Upper lobe of left lung (tissue), 6 donors: ENCODE data around the gene MED6. TPM values are rescaled to one million over a fixed set of nuclear protein-coding genes. Genes with fewer than 3 reads are reported as not detected.

ENCODE experiments used
- ATAC-seq, 2 donors: fragments of 200-7000 bp; cut with Tn5 transposase; one replicate each; pipeline ENCODE4 v1.9.1; 2022; ENCODE audit warnings: mild to moderate bottlenecking in 2 of 2, moderate library complexity in 2 of 2; ENCODE audit not compliant: low FRiP score in 2 of 2
- DNase-seq, 2 donors: peaks; one replicate each; pipeline ENCODE4 v3.0.0-alpha.2; 2019 to 2020
- H3K27ac ChIP-seq, 4 donors: fragments of 200-600 bp; sonication (generic); one replicate each; pipeline ENCODE4 v1.5.1; 2016 to 2019
- H3K27me3 ChIP-seq, 4 donors: fragments of 200-600 bp; sonication (generic); one replicate each; pipeline ENCODE4 v1.5.1; 2017 to 2019
- H3K36me3 ChIP-seq, 4 donors: fragments of 200-600 bp; sonication (generic); one replicate each; pipeline ENCODE4 v1.5.1; 2016 to 2019
- H3K4me1 ChIP-seq, 4 donors: fragments of 200-600 bp; sonication (generic); one replicate each; pipeline ENCODE4 v1.5.1; 2018 to 2019
- H3K4me3 ChIP-seq, 4 donors: fragments of 200-600 bp; sonication (generic); one replicate each; pipeline ENCODE4 v1.5.1; 2017 to 2019; ENCODE audit warnings: mild to moderate bottlenecking in 2 of 4, moderate library complexity in 1 of 4
- H3K9me3 ChIP-seq, 4 donors: fragments of 200-600 bp; sonication (generic); one replicate each; pipeline ENCODE4 v1.5.1; 2018 to 2019
- CTCF ChIP-seq, 6 experiments: fragments of 450-650 bp in 4 of 6; fragments of 200-600 bp in 2 of 6; sonication (generic) in 2 of 6; IDR thresholded peaks; one replicate each; pipeline ENCODE4 v1.5.1; 2016 to 2019; ENCODE audit warnings: antibody characterized with exemption in 6 of 6
- EP300 ChIP-seq, 4 donors: sonication (generic); formaldehyde crosslinking; IDR thresholded peaks; one replicate each; pipeline ENCODE4 v1.5.1; 2017; ENCODE audit warnings: antibody characterized with exemption in 4 of 4, control low read depth in 2 of 4
- POLR2A ChIP-seq, 4 donors: fragments of 450-650 bp; IDR thresholded peaks; one replicate each; pipeline ENCODE4 v1.5.1; 2016 to 2017; ENCODE audit warnings: antibody characterized with exemption in 4 of 4, mild to moderate bottlenecking in 2 of 4
- POLR2AphosphoS5 ChIP-seq, 2 donors: sonication (generic); formaldehyde crosslinking; IDR thresholded peaks; one replicate each; pipeline ENCODE4 v1.5.1; 2017; ENCODE audit warnings: antibody characterized with exemption in 2 of 2
- WGBS, 2 donors: methylation state at CpG; one replicate each; pipeline ENCODE4 v1.1.5; 2017 to 2018; 5-methylcytosine and 5-hydroxymethylcytosine counted together
- total RNA-seq, 6 donors: library from RNA; depleted of rRNA in 4 of 6; stranded (reverse); fragments of >200 nt in 4 of 6; gene quantifications; one replicate each; pipeline versions ENCODE4 v1.1.0 to v1.2.1, GENCODE V29; 2016 to 2021
- donor health status: DM: no; HTN: no; CAD: no; lungs with moderate emphysema.
- donor health status: DM: no; HTN: yes; CAD: no; lungs with severe emphysema.

The MED6 gene
- total RNA-seq, 6 donors from 2014 or later = 17.9 to 56.5 (median 23.4) TPM

DNA sequence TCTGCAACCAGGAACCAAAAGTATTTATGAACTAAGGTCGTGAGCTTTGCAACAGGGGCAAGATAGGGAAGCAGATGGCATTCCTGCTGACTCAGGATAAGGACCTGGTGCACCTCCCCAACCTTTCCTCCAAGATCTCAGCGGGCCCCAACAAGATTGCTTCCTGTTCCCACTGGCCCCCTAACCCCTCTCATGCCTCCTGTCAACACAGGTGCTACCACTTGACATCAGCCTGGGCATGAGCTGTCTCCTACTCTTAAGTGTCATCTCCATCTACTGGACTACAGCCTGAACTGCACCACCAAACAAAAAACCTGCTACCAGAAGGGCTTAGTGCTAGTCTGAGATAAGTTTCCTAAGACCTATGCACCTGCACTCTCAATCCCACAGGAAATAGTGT is 32.7 kb downstream of the MED6 start:
- Histone ChIP-seq H3K27ac (no peak overlapping the region), H3K4me1 (no peaks in the 10 kb centered on the region), H3K4me3 (no peak overlapping the region), H3K9me3 (no peaks in the 10 kb centered on the region), H3K36me3 (peaks cover 0 to 42% (median 11%) of the 10 kb centered on the region in 4 donors), H3K27me3 (no peaks in the 10 kb centered on the region)
- DNase-seq (no peak), ATAC-seq (peak in 1 of 2 donors; percentile 14)
- 37 to 52% methylated on average over 2 of the region's 2 CpGs for WGBS, 2 donors
- TF ChIP-seq CTCF (IDR thresholded peaks at IDR 0.05) (peak in 4 of 6 experiments; percentile 8 to 45 (median 36)), POLR2AphosphoS5 (IDR thresholded peaks at IDR 0.05) (no peak), POLR2A (IDR thresholded peaks at IDR 0.05) (no peak), EP300 (IDR thresholded peaks at IDR 0.05) (no peak)

DNA sequence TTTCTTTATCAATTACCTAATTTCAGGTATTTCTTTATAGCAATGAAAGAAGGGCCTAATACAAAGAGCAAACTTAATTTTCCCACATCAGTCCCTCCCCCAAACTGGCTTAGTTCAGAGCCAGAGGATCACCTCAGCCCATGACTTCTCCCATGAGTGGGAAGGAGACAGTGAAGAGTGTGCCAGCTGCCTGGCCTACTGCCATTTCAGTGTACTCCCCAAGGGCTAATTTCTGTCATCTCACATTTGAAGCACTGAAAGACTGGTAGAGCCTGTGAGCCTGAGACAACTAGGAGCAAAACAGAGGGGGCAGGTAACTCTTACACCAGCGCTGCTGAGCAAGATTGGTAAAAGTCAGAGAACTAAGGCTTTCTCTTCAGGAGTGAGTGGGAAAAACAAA is 36.6 kb downstream of the MED6 start:
- WGBS, 2 donors = 100% methylated on average over 1 of the region's 1 CpG
- H3K36me3 ChIP-seq = peaks cover 0 to 54% (median 16%) of the 10 kb centered on the region in 4 donors
- TF ChIP-seq CTCF (IDR thresholded peaks at IDR 0.05) (no peak), EP300 (IDR thresholded peaks at IDR 0.05) (no peak), POLR2AphosphoS5 (IDR thresholded peaks at IDR 0.05) (no peak)

GRCh38 chr14:70563417-70563816 is 37.0 kb downstream of the MED6 start:
- ATAC-seq (no peak), DNase-seq (no peak)
- H3K27ac ChIP-seq = no peak overlapping the region
- H3K4me3 ChIP-seq = no peak overlapping the region
- H3K36me3 ChIP-seq = peaks cover 0 to 54% (median 16%) of the 10 kb centered on the region in 4 donors
- H3K27me3 ChIP-seq = no peaks in the 10 kb centered on the region
- H3K4me1 ChIP-seq = no peaks in the 10 kb centered on the region
- TF ChIP-seq POLR2A (IDR thresholded peaks at IDR 0.05) (no peak), EP300 (IDR thresholded peaks at IDR 0.05) (no peak), CTCF (IDR thresholded peaks at IDR 0.05) (no peak), POLR2AphosphoS5 (IDR thresholded peaks at IDR 0.05) (no peak)
- 98 to 99% methylated on average over 4 of the region's 4 CpGs for WGBS, 2 donors
- H3K9me3 ChIP-seq = peaks cover 0 to 7% (median 0%) of the 10 kb centered on the region in 4 donors

More for the DNA sequence above, 36.6 kb downstream of the MED6 start:
- Histone ChIP-seq H3K9me3 (peaks cover 0 to 7% (median 0%) of the 10 kb centered on the region in 4 donors), H3K4me3 (no peak overlapping the region), H3K27me3 (no peaks in the 10 kb centered on the region), H3K4me1 (no peaks in the 10 kb centered on the region), H3K27ac (no peak overlapping the region)
- ATAC-seq = no peak
- no peak for DNase-seq

DNA sequence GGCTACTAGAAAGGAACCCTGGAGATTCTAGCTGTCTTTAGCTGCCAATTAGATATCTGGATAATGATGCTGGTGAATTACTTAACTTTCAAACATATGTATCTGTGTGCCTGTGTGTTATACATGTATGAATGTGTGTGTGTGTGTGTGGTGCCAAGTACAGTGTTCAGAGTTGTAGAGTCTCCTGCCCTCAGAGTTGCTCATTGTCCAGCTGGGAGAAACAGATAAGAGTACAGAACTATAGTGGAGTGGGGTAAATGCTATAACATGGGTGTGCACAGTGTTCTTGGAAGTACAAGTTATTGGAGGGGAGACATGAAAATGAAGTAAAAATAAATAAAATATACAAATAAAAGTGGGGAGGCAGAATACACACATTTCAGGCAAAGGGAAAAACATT is 42.1 kb downstream of the MED6 start:
- no peaks in the 10 kb centered on the region for H3K27me3 ChIP-seq
- H3K4me1 ChIP-seq = no peaks in the 10 kb centered on the region
- no peak for TF ChIP-seq EP300 (IDR thresholded peaks at IDR 0.05)
- TF ChIP-seq POLR2AphosphoS5 (IDR thresholded peaks at IDR 0.05) = no peak
- TF ChIP-seq CTCF (IDR thresholded peaks at IDR 0.05) = no peak
- no peak for TF ChIP-seq POLR2A (IDR thresholded peaks at IDR 0.05)
- no peak overlapping the region for H3K4me3 ChIP-seq
- peaks cover 0 to 20% (median 6%) of the 10 kb centered on the region in 4 donors for H3K36me3 ChIP-seq
- ATAC-seq (no peak), DNase-seq (no peak)
- peaks cover 0 to 7% (median 0%) of the 10 kb centered on the region in 4 donors for H3K9me3 ChIP-seq
- no peak overlapping the region for H3K27ac ChIP-seq

DNA sequence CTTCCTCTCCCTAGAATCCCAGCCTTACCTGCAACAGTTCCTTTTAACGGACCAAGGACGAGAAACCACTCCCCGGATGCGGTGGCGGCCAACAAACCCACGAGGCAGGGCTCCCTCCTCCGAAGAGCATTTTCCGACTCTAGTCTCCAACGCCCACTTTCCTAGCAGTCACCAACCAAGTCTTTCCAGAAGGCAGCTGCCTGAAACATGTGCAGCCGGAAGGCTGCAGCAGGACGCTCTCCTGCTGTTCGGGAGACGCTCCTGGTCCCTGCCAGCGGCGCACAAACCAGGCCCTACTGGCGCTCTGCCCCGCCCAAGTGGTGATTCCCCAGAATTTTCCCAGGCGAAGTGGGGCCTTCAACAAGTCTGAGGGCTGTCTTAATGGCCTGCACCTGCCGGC is 44.6 kb downstream of the MED6 start:
- DNase-seq (peak; percentile 23 to 64), ATAC-seq (no peak)
- TF ChIP-seq POLR2A (IDR thresholded peaks at IDR 0.05) = no peak
- Histone ChIP-seq H3K27me3 (no peaks in the 10 kb centered on the region), H3K27ac (no peak overlapping the region), H3K36me3 (no peaks in the 10 kb centered on the region), H3K4me1 (no peaks in the 10 kb centered on the region), H3K9me3 (no peaks in the 10 kb centered on the region), H3K4me3 (peak overlapping the region in 2 of 4 donors; percentile 13 to 24)
- 37 to 38% methylated on average over 14 to 18 of the region's 19 CpGs for WGBS, 2 donors
